CD14-positive monocyte (primary cell): ENCODE results near the gene PRDM7. TPM values are rescaled to one million over a fixed set of nuclear protein-coding genes. Genes with fewer than 3 reads are reported as not detected.

Experiments
- DNase-seq, 3 donors: peaks; one replicate each; pipeline ENCODE4 v3.0.0-alpha.2; 2011 to 2022
- H2AFZ ChIP-seq: 2 replicates; pipeline ENCODE4 v1.6.0; 2012; ENCODE audit warnings: mild to moderate bottlenecking, low read depth, low read length, inconsistent platforms; ENCODE audit not compliant: insufficient read depth, poor library complexity, severe bottlenecking
- H3K27ac ChIP-seq, 2 donors: 1 replicate in 1 of 2; 2 replicates in 1 of 2; pipeline ENCODE4 v1.5.1; 2012 to 2013; ENCODE audit warnings: low read length in 2 of 2, control low read depth in 1 of 2, inconsistent platforms in 1 of 2, low read depth in 1 of 2, mild to moderate bottlenecking in 1 of 2
- H3K27me3 ChIP-seq, 2 donors: one replicate each; pipeline versions ENCODE4 v1.6.0 to v1.6.1; 2011 to 2013; ENCODE audit warnings: low read length in 2 of 2; ENCODE audit not compliant: control insufficient read depth in 2 of 2, insufficient read depth in 2 of 2
- H3K36me3 ChIP-seq, 2 donors: replicated peaks in 1 of 2; 1 replicate in 1 of 2; 2 replicates in 1 of 2; pipeline versions ENCODE4 v1.5.1 to v1.6.1; 2012 to 2013; ENCODE audit warnings: low read length in 2 of 2, control low read depth in 1 of 2, inconsistent platforms in 1 of 2, mild to moderate bottlenecking in 1 of 2; ENCODE audit not compliant: insufficient read depth in 2 of 2, control insufficient read depth in 1 of 2
- H3K4me1 ChIP-seq, 2 donors: 1 replicate in 1 of 2; 2 replicates in 1 of 2; pipeline versions ENCODE4 v1.5.1 to v1.6.1; 2012 to 2013; ENCODE audit warnings: low read length in 2 of 2, control low read depth in 1 of 2, inconsistent platforms in 1 of 2, mild to moderate bottlenecking in 1 of 2, moderate library complexity in 1 of 2; ENCODE audit not compliant: insufficient read depth in 2 of 2, control insufficient read depth in 1 of 2
- H3K4me2 ChIP-seq: replicated peaks from 2 replicates; pipeline ENCODE3; 2012; ENCODE audit warnings: low read length, moderate library complexity, mild to moderate bottlenecking; ENCODE audit not compliant: poor library complexity, severe bottlenecking; ENCODE audit errors: extremely low read depth
- H3K4me3 ChIP-seq, 3 experiments: fragments of 200-600 bp in 1 of 3; sonication (generic) in 1 of 3; replicated peaks in 1 of 3; 1 replicate in 2 of 3; 2 replicates in 1 of 3; pipeline ENCODE4 v1.5.1; 2011 to 2013; ENCODE audit warnings: low read length in 3 of 3, mild to moderate bottlenecking in 3 of 3, control low read depth in 2 of 3, low read depth in 2 of 3, inconsistent platforms in 1 of 3, moderate library complexity in 1 of 3
- H3K79me2 ChIP-seq: 2 replicates; pipeline ENCODE4 v1.6.0; 2012; ENCODE audit warnings: mild to moderate bottlenecking, control low read depth, inconsistent platforms, low read length, moderate library complexity; ENCODE audit not compliant: insufficient read depth
- H3K9ac ChIP-seq: 2 replicates; pipeline ENCODE4 v1.6.0; 2017; ENCODE audit warnings: low read length, mild to moderate bottlenecking; ENCODE audit not compliant: insufficient read depth, poor library complexity, severe bottlenecking
- H3K9me3 ChIP-seq, 2 donors: replicated peaks in 1 of 2; 1 replicate in 1 of 2; 2 replicates in 1 of 2; pipeline versions ENCODE4 v1.5.1 to v1.6.1; 2012 to 2013; ENCODE audit warnings: low read length in 2 of 2, control low read depth in 1 of 2; ENCODE audit not compliant: control insufficient read depth in 1 of 2, insufficient read depth in 1 of 2
- H4K20me1 ChIP-seq: 2 replicates; pipeline ENCODE4 v1.6.0; 2012; ENCODE audit warnings: mild to moderate bottlenecking, low read length, control low read depth, moderate library complexity; ENCODE audit not compliant: insufficient read depth
- H3K27ac Mint-ChIP-seq, 7 donors: one replicate each; pipeline ENCODE4 v1.8.0; 2020; ENCODE audit warnings: mild to moderate bottlenecking in 7 of 7, mixed read lengths in 7 of 7, moderate library complexity in 6 of 7, inconsistent platforms in 2 of 7
- H3K27me3 Mint-ChIP-seq, 3 donors: one replicate each; pipeline ENCODE4 v1.8.0; 2021 to 2022; ENCODE audit warnings: low read depth in 3 of 3, mild to moderate bottlenecking in 3 of 3, mixed read lengths in 3 of 3, moderate library complexity in 3 of 3, inconsistent platforms in 1 of 3
- H3K36me3 Mint-ChIP-seq, 2 donors: one replicate each; pipeline ENCODE4 v1.8.0; 2020; ENCODE audit warnings: mixed read lengths in 2 of 2, inconsistent platforms in 1 of 2, mild to moderate bottlenecking in 1 of 2
- H3K4me1 Mint-ChIP-seq: one replicate; pipeline ENCODE4 v1.8.0; 2020; ENCODE audit warnings: mild to moderate bottlenecking, mixed read lengths
- H3K4me3 Mint-ChIP-seq, 2 donors: one replicate each; pipeline ENCODE4 v1.8.0; 2020; ENCODE audit warnings: mild to moderate bottlenecking in 2 of 2, mixed read lengths in 2 of 2, moderate library complexity in 1 of 2
- H3K9me3 Mint-ChIP-seq, 7 donors: one replicate each; pipeline ENCODE4 v1.8.0; 2020 to 2022; ENCODE audit warnings: mixed read lengths in 7 of 7, mild to moderate bottlenecking in 6 of 7, moderate library complexity in 6 of 7, inconsistent platforms in 2 of 7
- WGBS: methylation state at CpG from one replicate; pipeline ENCODE4 v1.1.5; 2013; ENCODE audit warnings: missing lambda C conversion rate; ENCODE audit not compliant: insufficient coverage; 5-methylcytosine and 5-hydroxymethylcytosine counted together
- intact Hi-C, 2 donors: fragments of 100-400 bp; cut with micrococcal nuclease; formaldehyde crosslinking; loops; one replicate each; pipeline versions ENCODE4 v1.15.0 to v1.15.1; 2023
- polyA plus RNA-seq, 3 donors: library from polyadenylated mRNA; depleted of rRNA in 1 of 3; unstranded in 2 of 3; stranded (reverse) in 1 of 3; fragments of 300-500 nt in 2 of 3; fragments of >200 nt in 1 of 3; fragmentation: Illumina TruSeq in 2 of 3; gene quantifications; 1 replicate in 2 of 3; 2 replicates in 1 of 3; pipeline ENCODE4 v1.2.3, GENCODE V29; 2012 to 2021
- TF ChIP-seq, protein P1 (sequence below): fragments of 200-600 bp; IDR thresholded peaks from one replicate; pipeline ENCODE4 v1.8.0; 2022; ENCODE audit warnings: antibody characterized with exemption, mild to moderate bottlenecking

Gene PRDM7
- polyA plus RNA-seq, 3 donors: not detected

DNA sequence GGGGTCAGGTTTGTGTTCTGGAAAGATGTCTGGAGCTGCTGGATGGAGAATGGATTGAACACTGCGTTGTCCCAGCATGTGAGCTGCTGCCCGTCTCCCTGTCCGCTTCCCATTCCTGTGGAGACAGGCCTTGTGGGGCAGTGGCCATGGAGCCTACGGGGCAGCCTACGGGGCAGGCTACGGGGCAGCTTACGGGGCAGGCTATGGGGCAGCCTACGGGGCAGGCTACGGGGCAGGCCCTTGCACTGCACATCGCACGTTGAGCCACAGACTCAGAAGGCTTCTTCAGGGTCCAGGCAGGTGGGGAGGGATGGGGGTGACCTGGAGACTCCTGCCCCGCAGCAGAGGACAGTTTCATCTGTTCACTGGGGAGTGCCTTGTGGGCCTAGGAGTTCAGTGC is 48.1 kb downstream of the PRDM7 start:
- H3K4me2 ChIP-seq: no peak overlapping the region
- H3K27me3 ChIP-seq: no peaks in the 10 kb centered on the region
- H2AFZ ChIP-seq: no peak overlapping the region
- H3K36me3 ChIP-seq: no peaks in the 10 kb centered on the region
- Mint-ChIP-seq H3K9me3 (peaks cover 0 to 7% (median 2%) of the 10 kb centered on the region in 7 donors), H3K36me3 (peaks cover 0 to 3% of the 10 kb centered on the region in 2 donors), H3K27ac (peak overlapping the region in 1 of 7 donors; percentile 33), H3K4me1 (peaks cover 21% of the 10 kb centered on the region), H3K27me3 (peaks cover 0 to 17% (median 11%) of the 10 kb centered on the region in 3 donors), H3K4me3 (no peak overlapping the region)
- H3K9ac ChIP-seq: no peak overlapping the region
- H3K4me1 ChIP-seq: peaks cover 6 to 14% of the 10 kb centered on the region in 2 donors
- H3K27ac ChIP-seq: no peak overlapping the region
- no peaks in the 10 kb centered on the region for H3K9me3 ChIP-seq
- H4K20me1 ChIP-seq: no peaks in the 10 kb centered on the region
- 97% methylated on average over 8 of the region's 12 CpGs for WGBS
- H3K79me2 ChIP-seq: no peaks in the 10 kb centered on the region
- intact Hi-C loops: no loop called here
- no peak for DNase-seq
- TF ChIP-seq, protein P1, sequence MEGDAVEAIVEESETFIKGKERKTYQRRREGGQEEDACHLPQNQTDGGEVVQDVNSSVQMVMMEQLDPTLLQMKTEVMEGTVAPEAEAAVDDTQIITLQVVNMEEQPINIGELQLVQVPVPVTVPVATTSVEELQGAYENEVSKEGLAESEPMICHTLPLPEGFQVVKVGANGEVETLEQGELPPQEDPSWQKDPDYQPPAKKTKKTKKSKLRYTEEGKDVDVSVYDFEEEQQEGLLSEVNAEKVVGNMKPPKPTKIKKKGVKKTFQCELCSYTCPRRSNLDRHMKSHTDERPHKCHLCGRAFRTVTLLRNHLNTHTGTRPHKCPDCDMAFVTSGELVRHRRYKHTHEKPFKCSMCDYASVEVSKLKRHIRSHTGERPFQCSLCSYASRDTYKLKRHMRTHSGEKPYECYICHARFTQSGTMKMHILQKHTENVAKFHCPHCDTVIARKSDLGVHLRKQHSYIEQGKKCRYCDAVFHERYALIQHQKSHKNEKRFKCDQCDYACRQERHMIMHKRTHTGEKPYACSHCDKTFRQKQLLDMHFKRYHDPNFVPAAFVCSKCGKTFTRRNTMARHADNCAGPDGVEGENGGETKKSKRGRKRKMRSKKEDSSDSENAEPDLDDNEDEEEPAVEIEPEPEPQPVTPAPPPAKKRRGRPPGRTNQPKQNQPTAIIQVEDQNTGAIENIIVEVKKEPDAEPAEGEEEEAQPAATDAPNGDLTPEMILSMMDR: no peak
- H3K4me3 ChIP-seq: no peak overlapping the region

DNA sequence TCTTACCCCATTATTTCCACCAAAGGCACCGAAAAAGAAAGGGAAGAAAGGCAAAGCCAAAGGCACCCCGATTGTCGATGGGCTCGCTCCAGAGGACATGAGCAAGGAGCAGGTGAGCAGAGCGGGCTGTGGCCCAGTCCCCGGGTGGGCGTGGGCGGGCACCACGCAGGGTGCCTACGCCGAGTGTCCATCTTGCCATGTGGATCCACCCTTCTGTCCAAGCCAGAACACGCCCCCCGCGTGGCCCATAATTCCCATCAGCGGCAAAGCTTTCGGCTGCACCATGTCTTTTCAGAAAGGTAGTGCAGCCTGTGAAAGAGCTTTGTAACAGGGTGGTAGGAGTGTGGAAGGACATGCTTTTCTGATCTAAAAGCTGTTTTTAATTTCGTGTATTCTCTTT is 49.5 kb downstream of the PRDM7 start:
- H3K27ac Mint-ChIP-seq: no peak overlapping the region

More for the DNA sequence above, 49.5 kb downstream of the PRDM7 start:
- WGBS: 96% methylated on average over 11 of the region's 17 CpGs
- TF ChIP-seq, protein P1: no peak
- H4K20me1 ChIP-seq: no peaks in the 10 kb centered on the region
- Mint-ChIP-seq H3K36me3 (peaks cover 0 to 3% of the 10 kb centered on the region in 2 donors), H3K9me3 (peaks cover 0 to 7% (median 2%) of the 10 kb centered on the region in 7 donors), H3K27me3 (peaks cover 0 to 17% (median 10%) of the 10 kb centered on the region in 3 donors), H3K4me3 (no peak overlapping the region), H3K4me1 (peaks cover 15% of the 10 kb centered on the region)
- H3K27ac ChIP-seq: no peak overlapping the region
- H3K9ac ChIP-seq: no peak overlapping the region
- no peak overlapping the region for H3K4me2 ChIP-seq
- no peaks in the 10 kb centered on the region for H3K27me3 ChIP-seq
- no peak for DNase-seq
- H3K36me3 ChIP-seq: no peaks in the 10 kb centered on the region
- H2AFZ ChIP-seq: no peak overlapping the region
- intact Hi-C loops: no loop called here
- H3K4me3 ChIP-seq: no peak overlapping the region
- no peaks in the 10 kb centered on the region for H3K79me2 ChIP-seq
- H3K9me3 ChIP-seq: no peaks in the 10 kb centered on the region
- peaks cover 12 to 15% of the 10 kb centered on the region in 2 donors for H3K4me1 ChIP-seq
